ELF-1 (cell line): Measurements from ENCODE around the gene SLC48A1.
"Not testable (repeated sequence)": the region's sequence is repeated elsewhere in the genome, so short reads cannot be mapped to it uniquely, and the experiment has no call there.

Experiments
- DNase-seq: peaks from one replicate; pipeline ENCODE4 v3.0.0-alpha.2; 2016; ENCODE audit warnings: low read depth, low spot score

Gene SLC48A1

GRCh38 chr12:47791351-47791746 is 18.3 kb downstream of the SLC48A1 start:
- DNase-seq = no peak

GRCh38 chr12:47791874-47792273 is 18.8 kb downstream of the SLC48A1 start:
- no peak for DNase-seq

- DNase-seq = no peak
These were observed 20.1 kb downstream of the SLC48A1 start for GRCh38 chr12:47793015-47793681.

GRCh38 chr12:47794679-47795078 is 21.6 kb downstream of the SLC48A1 start:
- no peak for DNase-seq

GRCh38 chr12:47795121-47795813 is 22.2 kb downstream of the SLC48A1 start:
- no peak for DNase-seq

- DNase-seq = no peak
These were observed 22.9 kb downstream of the SLC48A1 start for GRCh38 chr12:47795814-47796411.

GRCh38 chr12:47797441-47797840 is 24.4 kb downstream of the SLC48A1 start:
- peak; percentile 73 for DNase-seq

GRCh38 chr12:47798382-47798948 is 25.4 kb downstream of the SLC48A1 start:
- DNase-seq = no peak

- no peak for DNase-seq
These were observed 26.4 kb downstream of the SLC48A1 start for GRCh38 chr12:47799357-47799955.

GRCh38 chr12:47800582-47800981 is 27.5 kb downstream of the SLC48A1 start:
- no peak for DNase-seq

GRCh38 chr12:47801170-47801903 is 28.3 kb downstream of the SLC48A1 start:
- no peak for DNase-seq

- DNase-seq = no peak
These were observed 28.8 kb downstream of the SLC48A1 start for GRCh38 chr12:47801904-47802246.

GRCh38 chr12:47802312-47802711 is 29.3 kb downstream of the SLC48A1 start:
- DNase-seq = peak; percentile 63

GRCh38 chr12:47803191-47803875 is 30.3 kb downstream of the SLC48A1 start:
- no peak for DNase-seq

GRCh38 chr12:47804171-47804570 is 31.1 kb downstream of the SLC48A1 start:
- no peak for DNase-seq

GRCh38 chr12:47805417-47805816 is 32.4 kb downstream of the SLC48A1 start:
- no peak for DNase-seq

- no peak for DNase-seq
These were observed 34.3 kb downstream of the SLC48A1 start for GRCh38 chr12:47807338-47807737.

GRCh38 chr12:47808050-47808449 is 35.0 kb downstream of the SLC48A1 start:
- peak; percentile 24 for DNase-seq

- DNase-seq = no peak
These were observed 35.7 kb downstream of the SLC48A1 start for GRCh38 chr12:47808574-47809365.

GRCh38 chr12:47809518-47809917 is 36.5 kb downstream of the SLC48A1 start:
- not testable (repeated sequence) for DNase-seq
